Tibial nerve (tissue), 4 donors: ENCODE measurements around the gene SH3BP4. TPM values are rescaled to one million over a fixed set of nuclear protein-coding genes. Genes with fewer than 3 reads are reported as not detected.

Source experiments
- DNase-seq, 2 donors: peaks; one replicate each; pipeline ENCODE4 v3.0.0-alpha.2; 2019; ENCODE audit warnings: low spot score in 2 of 2
- H3K27ac ChIP-seq, 4 donors: fragments of 200-600 bp; sonication (generic) in 3 of 4; one replicate each; pipeline ENCODE4 v1.5.1; 2017 to 2019; ENCODE audit warnings: mild to moderate bottlenecking in 1 of 4
- H3K27me3 ChIP-seq, 2 donors: fragments of 200-600 bp; sonication (generic) in 1 of 2; one replicate each; pipeline versions ENCODE4 v1.5.1 to v1.6.0; 2017 to 2019
- H3K36me3 ChIP-seq, 3 donors: fragments of 200-600 bp; sonication (generic); one replicate each; pipeline ENCODE4 v1.5.1; 2018 to 2019
- H3K4me1 ChIP-seq, 4 donors: fragments of 200-600 bp; sonication (generic) in 3 of 4; one replicate each; pipeline ENCODE4 v1.5.1; 2017 to 2019
- H3K4me3 ChIP-seq, 4 donors: fragments of 200-600 bp; sonication (generic) in 3 of 4; one replicate each; pipeline ENCODE4 v1.5.1; 2017 to 2019; ENCODE audit warnings: mild to moderate bottlenecking in 1 of 4, moderate library complexity in 1 of 4
- H3K9me3 ChIP-seq, 4 donors: fragments of 200-600 bp; sonication (generic) in 3 of 4; one replicate each; pipeline ENCODE4 v1.5.1; 2017 to 2019
- EP300 ChIP-seq, 2 donors: sonication (generic); formaldehyde crosslinking; IDR thresholded peaks; one replicate each; pipeline ENCODE4 v1.6.1; 2017; ENCODE audit warnings: antibody characterized with exemption in 2 of 2, mild to moderate bottlenecking in 1 of 2
- POLR2A ChIP-seq, 2 donors: fragments of 450-650 bp; IDR thresholded peaks; one replicate each; pipeline ENCODE4 v1.6.1; 2017; ENCODE audit warnings: antibody characterized with exemption in 2 of 2, mild to moderate bottlenecking in 2 of 2, moderate library complexity in 2 of 2
- WGBS, 2 donors: methylation state at CpG; one replicate each; pipeline ENCODE4 v1.1.5; 2018; 5-methylcytosine and 5-hydroxymethylcytosine counted together
- total RNA-seq, 4 donors: library from RNA; depleted of rRNA; stranded (reverse); fragments of >200 nt; gene quantifications; one replicate each; pipeline ENCODE4 v1.1.0, GENCODE V29; 2016
- TF ChIP-seq, protein P1 (sequence below), 5 experiments: fragments of 200-600 bp in 3 of 5; fragments of 450-650 bp in 2 of 5; sonication (generic) in 3 of 5; IDR thresholded peaks; one replicate each; pipeline ENCODE4 v1.5.1; 2016 to 2019; ENCODE audit warnings: antibody characterized with exemption in 5 of 5, mild to moderate bottlenecking in 3 of 5, moderate library complexity in 2 of 5

The SH3BP4 gene
- total RNA-seq, 4 donors from 2014 or later = 19.2 to 31.8 (median 24.3) TPM

DNA sequence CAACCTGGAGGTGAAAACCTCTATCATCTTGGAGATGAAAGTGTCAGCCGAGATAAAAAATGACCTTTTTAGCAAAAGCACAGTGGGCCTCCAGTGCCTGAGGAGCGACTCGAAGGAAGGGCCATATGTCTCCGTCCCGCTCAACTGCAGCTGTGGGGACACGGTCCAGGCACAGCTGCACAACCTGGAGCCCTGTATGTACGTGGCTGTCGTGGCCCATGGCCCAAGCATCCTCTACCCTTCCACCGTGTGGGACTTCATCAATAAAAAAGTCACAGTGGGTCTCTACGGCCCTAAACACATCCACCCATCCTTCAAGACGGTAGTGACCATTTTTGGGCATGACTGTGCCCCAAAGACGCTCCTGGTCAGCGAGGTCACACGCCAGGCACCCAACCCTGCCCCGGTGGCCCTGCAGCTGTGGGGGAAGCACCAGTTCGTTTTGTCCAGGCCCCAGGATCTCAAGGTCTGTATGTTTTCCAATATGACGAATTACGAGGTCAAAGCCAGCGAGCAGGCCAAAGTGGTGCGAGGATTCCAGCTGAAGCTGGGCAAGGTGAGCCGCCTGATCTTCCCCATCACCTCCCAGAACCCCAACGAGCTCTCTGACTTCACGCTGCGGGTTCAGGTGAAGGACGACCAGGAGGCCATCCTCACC lies 90.2 kb downstream of the SH3BP4 start:
- Histone ChIP-seq H3K4me3 (no peak overlapping the region), H3K27me3 (no peaks in the 10 kb centered on the region), H3K27ac (no peak overlapping the region), H3K9me3 (no peaks in the 10 kb centered on the region), H3K36me3 (peaks cover 0 to 34% (median 0%) of the 10 kb centered on the region in 3 donors), H3K4me1 (peaks cover 0 to 7% (median 0%) of the 10 kb centered on the region in 4 donors)
- no peak for DNase-seq
- 90 to 93% methylated on average over 24 to 25 of the region's 25 CpGs for WGBS, 2 donors
- TF ChIP-seq, protein P1, sequence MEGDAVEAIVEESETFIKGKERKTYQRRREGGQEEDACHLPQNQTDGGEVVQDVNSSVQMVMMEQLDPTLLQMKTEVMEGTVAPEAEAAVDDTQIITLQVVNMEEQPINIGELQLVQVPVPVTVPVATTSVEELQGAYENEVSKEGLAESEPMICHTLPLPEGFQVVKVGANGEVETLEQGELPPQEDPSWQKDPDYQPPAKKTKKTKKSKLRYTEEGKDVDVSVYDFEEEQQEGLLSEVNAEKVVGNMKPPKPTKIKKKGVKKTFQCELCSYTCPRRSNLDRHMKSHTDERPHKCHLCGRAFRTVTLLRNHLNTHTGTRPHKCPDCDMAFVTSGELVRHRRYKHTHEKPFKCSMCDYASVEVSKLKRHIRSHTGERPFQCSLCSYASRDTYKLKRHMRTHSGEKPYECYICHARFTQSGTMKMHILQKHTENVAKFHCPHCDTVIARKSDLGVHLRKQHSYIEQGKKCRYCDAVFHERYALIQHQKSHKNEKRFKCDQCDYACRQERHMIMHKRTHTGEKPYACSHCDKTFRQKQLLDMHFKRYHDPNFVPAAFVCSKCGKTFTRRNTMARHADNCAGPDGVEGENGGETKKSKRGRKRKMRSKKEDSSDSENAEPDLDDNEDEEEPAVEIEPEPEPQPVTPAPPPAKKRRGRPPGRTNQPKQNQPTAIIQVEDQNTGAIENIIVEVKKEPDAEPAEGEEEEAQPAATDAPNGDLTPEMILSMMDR (IDR thresholded peaks at IDR 0.05) = no peak
- TF ChIP-seq EP300 (IDR thresholded peaks at IDR 0.05) (no peak), POLR2A (IDR thresholded peaks at IDR 0.05) (no peak)

GRCh38 chr2:235042576-235043515 lies 91.0 kb downstream of the SH3BP4 start:
- 95 to 97% methylated on average over 36 to 43 of the region's 49 CpGs for WGBS, 2 donors
- Histone ChIP-seq H3K4me3 (no peak overlapping the region), H3K4me1 (peaks cover 0 to 7% (median 0%) of the 10 kb centered on the region in 4 donors), H3K27me3 (no peaks in the 10 kb centered on the region), H3K9me3 (no peaks in the 10 kb centered on the region), H3K36me3 (peaks cover 0 to 34% (median 0%) of the 10 kb centered on the region in 3 donors), H3K27ac (no peak overlapping the region)
- no peak for TF ChIP-seq EP300 (IDR thresholded peaks at IDR 0.05)
- TF ChIP-seq, protein P1 (IDR thresholded peaks at IDR 0.05) = no peak
- TF ChIP-seq POLR2A (IDR thresholded peaks at IDR 0.05) = no peak
- DNase-seq = no peak

GRCh38 chr2:235043762-235044500 lies 92.1 kb downstream of the SH3BP4 start:
- Histone ChIP-seq H3K36me3 (peaks cover 0 to 34% (median 0%) of the 10 kb centered on the region in 3 donors), H3K4me3 (no peak overlapping the region), H3K27ac (no peak overlapping the region), H3K4me1 (peaks cover 0 to 7% (median 3%) of the 10 kb centered on the region in 4 donors), H3K27me3 (no peaks in the 10 kb centered on the region), H3K9me3 (no peaks in the 10 kb centered on the region)
- 76 to 81% methylated on average over 21 of the region's 22 CpGs for WGBS, 2 donors
- TF ChIP-seq POLR2A (IDR thresholded peaks at IDR 0.05) (no peak), EP300 (IDR thresholded peaks at IDR 0.05) (peak in 1 of 2 donors; percentile 36)
- DNase-seq = no peak

GRCh38 chr2:235044501-235045271 lies 92.9 kb downstream of the SH3BP4 start:
- 81 to 87% methylated on average over 28 to 32 of the region's 32 CpGs for WGBS, 2 donors
- TF ChIP-seq, protein P1 (IDR thresholded peaks at IDR 0.05) = no peak
- no peak for TF ChIP-seq EP300 (IDR thresholded peaks at IDR 0.05)
- TF ChIP-seq POLR2A (IDR thresholded peaks at IDR 0.05) = no peak
- H3K4me3 ChIP-seq = no peak overlapping the region
- H3K9me3 ChIP-seq = no peaks in the 10 kb centered on the region
- no peak overlapping the region for H3K27ac ChIP-seq
- no peaks in the 10 kb centered on the region for H3K27me3 ChIP-seq
- no peak for DNase-seq
- peaks cover 0 to 9% (median 4%) of the 10 kb centered on the region in 4 donors for H3K4me1 ChIP-seq
- peaks cover 0 to 34% (median 0%) of the 10 kb centered on the region in 3 donors for H3K36me3 ChIP-seq
